Astrocyte of the spinal cord (primary cell): ENCODE data around the gene HRH1.

Source experiments
- DNase-seq: peaks from one replicate; pipeline ENCODE4 v3.0.0; 2011; ENCODE audit warnings: low read depth, low spot score
- H3K4me3 ChIP-seq: 2 replicates; pipeline ENCODE4 v1.5.1; 2011; ENCODE audit warnings: low read depth, mild to moderate bottlenecking, low read length, moderate library complexity
- in situ Hi-C: cut with HindIII; loops from 2 replicates; pipeline ENCODE4 v1.10.0; 2017; ENCODE audit warnings: low sequenced_read_pairs
- TF ChIP-seq, protein P1 (sequence below): IDR thresholded peaks from 2 replicates; pipeline ENCODE4 v1.5.1; 2012; ENCODE audit warnings: low read depth, mild to moderate bottlenecking, low read length, inconsistent platforms

The HRH1 gene

DNA sequence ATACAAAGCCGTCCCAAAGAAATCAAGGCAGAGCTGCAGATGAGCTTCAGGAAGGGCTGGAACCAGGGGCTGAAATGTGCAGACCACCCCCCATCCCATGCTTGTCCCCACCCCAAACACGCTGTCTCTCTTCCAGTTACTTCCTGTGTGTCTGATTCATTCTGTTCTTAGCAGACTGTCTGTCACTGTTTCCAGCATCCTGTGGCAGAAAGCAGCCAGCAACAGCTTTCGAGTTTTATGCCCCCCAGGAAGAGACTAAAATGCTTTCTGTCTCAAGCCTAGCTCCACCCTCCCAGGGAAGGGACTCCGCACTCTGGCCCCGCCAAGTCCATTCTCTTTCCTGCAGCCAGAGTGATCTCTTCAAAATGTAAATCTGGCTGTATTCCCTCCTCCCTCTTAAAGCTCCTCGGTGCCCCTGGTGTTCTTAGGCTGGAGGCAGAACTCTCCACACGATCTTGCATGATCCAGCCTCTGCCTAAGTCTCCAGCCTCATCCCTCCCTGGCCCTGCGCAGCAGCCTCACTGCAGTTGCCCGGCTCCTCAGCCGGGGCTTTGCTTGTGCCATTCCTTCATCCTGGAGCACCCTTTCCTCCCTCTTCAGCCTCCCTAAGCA is 41.5 kb downstream of the HRH1 start:
- DNase-seq: peak; percentile 79
- peak overlapping the region; percentile 10 for H3K4me3 ChIP-seq
- in situ Hi-C loops: no loop called here
- TF ChIP-seq, protein P1, sequence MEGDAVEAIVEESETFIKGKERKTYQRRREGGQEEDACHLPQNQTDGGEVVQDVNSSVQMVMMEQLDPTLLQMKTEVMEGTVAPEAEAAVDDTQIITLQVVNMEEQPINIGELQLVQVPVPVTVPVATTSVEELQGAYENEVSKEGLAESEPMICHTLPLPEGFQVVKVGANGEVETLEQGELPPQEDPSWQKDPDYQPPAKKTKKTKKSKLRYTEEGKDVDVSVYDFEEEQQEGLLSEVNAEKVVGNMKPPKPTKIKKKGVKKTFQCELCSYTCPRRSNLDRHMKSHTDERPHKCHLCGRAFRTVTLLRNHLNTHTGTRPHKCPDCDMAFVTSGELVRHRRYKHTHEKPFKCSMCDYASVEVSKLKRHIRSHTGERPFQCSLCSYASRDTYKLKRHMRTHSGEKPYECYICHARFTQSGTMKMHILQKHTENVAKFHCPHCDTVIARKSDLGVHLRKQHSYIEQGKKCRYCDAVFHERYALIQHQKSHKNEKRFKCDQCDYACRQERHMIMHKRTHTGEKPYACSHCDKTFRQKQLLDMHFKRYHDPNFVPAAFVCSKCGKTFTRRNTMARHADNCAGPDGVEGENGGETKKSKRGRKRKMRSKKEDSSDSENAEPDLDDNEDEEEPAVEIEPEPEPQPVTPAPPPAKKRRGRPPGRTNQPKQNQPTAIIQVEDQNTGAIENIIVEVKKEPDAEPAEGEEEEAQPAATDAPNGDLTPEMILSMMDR: no peak

DNA sequence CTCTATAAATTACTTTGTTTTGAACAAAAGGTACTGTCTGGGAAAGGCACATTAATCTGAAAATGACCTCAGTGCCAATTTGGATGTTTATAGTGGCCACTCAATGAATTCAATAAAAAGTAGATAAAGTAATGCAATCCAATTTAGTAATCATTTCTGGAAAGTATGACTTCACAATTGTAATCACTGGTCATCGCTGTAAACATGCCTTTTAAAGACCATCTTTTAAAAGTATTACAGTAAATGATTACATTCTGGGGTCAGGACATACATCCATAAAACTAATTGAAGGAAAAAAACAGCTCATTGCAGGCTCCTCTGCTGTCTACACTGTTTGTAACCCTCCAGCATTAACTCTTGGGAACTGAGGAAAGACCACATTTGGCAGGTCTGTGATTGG is 43.2 kb downstream of the HRH1 start:
- in situ Hi-C loops: no loop called here
- H3K4me3 ChIP-seq: no peak overlapping the region
- TF ChIP-seq, protein P1: no peak
- DNase-seq: no peak

DNA sequence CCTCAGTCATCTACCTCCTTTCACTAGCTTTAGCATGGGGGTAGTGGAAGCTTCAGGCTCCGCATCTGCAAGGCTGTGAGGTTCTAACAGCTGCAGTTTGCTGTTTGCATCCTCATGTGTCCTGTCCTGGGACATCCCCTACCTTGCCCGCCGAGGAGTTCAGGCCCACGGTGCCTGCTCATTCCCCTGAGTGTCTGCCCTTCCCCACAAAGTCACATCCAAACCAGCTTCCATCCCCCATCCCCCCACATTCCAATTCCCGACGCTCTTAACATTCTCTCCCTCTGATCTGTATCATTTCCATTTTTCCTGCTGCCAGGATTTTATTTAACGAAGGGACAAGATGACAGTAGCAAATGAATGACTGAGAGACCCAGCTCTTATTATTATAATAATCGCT is 43.8 kb downstream of the HRH1 start:
- DNase-seq: no peak
- in situ Hi-C loops: no loop called here
- TF ChIP-seq, protein P1: no peak
- H3K4me3 ChIP-seq: no peak overlapping the region

DNA sequence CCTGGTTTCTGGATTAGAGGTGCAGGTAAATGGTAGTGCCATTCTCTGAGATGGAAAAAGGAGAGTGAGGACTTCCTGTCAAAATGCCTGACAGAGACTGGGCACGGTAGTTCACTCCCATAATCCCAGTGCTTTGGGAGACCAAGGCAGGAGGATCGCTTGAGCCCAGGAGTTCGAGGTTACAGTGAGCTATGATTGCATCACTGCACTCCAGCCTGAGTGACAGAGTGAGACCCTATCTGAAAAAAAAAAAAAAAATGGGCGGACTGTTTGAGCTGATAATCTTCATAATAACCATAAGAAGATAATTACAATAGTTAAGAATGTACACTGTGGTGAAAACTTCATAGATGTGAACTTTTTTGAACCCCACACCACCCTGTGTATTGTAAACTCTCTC is 44.2 kb downstream of the HRH1 start:
- no peak overlapping the region for H3K4me3 ChIP-seq
- TF ChIP-seq, protein P1: no peak
- in situ Hi-C loops: no loop called here
- no peak for DNase-seq

DNA sequence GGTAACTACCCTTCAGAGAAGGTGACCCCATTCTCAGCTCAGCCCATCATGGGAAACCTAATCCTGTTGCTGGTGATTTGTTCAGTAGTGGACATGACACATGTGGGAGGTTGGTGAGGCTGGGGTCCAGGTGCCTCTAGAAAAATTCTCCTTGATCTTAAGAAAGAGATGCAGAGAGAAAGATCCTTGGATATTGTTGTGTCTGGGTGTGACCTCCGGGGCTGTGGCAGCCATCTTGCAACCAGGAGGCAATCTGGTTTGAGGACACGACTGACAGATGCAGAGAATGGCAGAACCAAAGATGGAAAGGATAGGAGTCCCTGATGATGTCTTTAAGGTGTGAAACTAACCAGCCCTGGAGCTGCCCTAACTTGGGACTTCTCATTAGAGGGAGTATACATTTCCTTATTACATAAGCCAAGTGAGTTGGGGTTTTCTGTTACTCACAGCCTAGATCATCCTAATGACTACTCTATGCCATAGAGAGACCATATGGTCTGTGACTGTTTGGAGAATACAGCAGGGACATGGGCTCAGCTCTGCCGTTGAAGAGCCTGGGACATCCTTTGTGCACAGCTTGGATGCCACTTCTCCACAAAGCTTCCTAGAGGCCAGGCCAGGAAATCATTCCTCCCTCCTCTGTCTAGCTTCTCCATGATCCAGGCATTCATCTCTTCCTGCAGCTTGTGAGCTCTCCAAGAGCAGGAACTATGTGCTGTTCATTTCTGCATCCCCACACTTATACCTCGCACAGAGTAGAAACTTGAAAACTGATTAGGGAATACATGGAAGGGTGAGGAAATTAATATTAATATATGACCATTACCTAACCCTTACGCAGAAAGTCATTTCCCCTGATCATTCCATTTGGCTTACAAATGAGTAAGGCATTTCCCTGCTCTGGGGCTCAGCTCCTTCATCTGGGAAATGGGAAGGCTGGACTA is 45.9 kb downstream of the HRH1 start:
- in situ Hi-C loops: no loop called here
- DNase-seq: peak; percentile 35
- TF ChIP-seq, protein P1: no peak
- H3K4me3 ChIP-seq: no peak overlapping the region

DNA sequence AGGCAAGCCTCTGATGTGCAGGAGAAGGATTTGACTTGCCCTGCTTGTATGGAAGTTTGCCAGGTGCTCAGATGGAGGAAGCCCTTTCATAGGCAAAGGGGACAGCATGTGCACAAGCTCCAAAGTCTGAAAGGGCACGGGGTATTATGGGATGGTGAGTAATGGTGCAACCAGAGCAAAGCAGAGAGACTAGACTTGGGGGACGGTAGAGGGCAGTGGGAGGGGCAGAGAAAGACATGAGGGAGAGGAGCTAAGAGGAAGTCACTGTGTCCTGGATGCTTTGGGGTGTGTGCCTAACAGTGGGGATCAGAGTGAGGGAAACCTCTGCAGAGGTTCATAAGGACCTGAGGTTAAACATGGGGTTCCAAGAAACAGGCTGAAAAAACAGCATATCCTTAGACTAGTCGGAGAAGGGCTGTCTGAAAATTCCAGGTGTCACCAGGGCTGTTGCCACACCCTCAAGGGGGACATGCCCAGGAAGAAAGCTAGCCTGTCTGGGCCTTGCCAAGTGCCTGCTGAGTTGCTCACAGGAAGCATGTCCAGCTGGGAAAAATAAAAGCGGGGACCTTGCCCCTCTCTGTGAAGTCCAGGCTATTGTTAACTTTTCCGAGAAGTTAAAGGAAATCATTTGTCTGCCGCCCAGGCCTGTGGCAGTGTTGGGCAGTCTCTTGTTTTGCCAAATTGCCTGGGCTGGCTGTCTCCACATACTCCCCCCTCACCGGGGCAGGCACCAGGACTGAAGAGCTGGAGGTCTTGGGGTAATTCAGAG is 47.1 kb downstream of the HRH1 start:
- in situ Hi-C loops: no loop called here
- DNase-seq: peak; percentile 76
- H3K4me3 ChIP-seq: no peak overlapping the region
- TF ChIP-seq, protein P1: no peak
